AML-193 (cell line): ENCODE measurements around the gene OSBPL3.

ENCODE experiments used
- DNase-seq, 2 experiments: peaks; one replicate each; lab custom pipeline; 2025; lab: John Stamatoyannopoulos, UW

OSBPL3 gene

GRCh38 chr7:24951441-24951980 lies 28.5 kb downstream of the OSBPL3 start:
- DNase-seq, result no peak

DNA sequence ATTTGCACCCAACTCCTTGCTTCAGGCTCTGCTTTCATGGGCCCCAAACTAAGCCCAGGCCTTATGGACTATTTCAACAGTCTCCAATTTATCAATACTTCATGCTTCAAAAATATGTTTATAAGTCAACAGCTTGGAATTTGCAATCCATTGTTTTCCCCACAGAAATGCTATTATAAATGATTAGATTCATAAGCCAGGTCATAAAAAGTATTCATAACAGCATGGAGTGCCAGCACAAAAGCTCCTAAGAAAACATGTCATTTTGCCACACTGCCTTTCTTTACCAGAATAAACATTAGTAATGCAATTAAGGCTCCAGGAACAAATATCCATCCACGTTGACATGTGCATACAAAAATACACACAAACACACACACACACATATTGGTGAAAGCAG lies 30.1 kb downstream of the OSBPL3 start:
- no peak for DNase-seq

DNA sequence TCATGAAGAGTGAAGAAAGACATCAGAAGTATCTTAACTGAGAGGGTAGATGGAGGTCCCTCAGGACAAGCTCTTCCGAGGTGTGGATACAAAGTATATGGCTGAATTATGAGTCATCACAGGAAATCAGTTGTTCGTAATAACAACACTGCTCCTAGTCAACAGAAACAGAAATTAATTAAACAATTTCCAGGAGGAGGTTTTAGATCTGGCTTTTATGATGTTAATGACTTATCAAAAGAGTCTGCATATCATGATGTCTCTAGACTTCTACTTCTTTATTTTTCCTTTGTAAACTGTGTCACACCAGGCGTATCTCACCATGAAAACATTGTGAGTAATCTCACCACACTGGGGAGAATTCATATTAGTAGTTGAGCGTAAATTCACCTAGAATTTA lies 31.2 kb downstream of the OSBPL3 start:
- no peak for DNase-seq

- no peak for DNase-seq
These were observed 33.5 kb downstream of the OSBPL3 start for GRCh38 chr7:24946467-24946866.

DNA sequence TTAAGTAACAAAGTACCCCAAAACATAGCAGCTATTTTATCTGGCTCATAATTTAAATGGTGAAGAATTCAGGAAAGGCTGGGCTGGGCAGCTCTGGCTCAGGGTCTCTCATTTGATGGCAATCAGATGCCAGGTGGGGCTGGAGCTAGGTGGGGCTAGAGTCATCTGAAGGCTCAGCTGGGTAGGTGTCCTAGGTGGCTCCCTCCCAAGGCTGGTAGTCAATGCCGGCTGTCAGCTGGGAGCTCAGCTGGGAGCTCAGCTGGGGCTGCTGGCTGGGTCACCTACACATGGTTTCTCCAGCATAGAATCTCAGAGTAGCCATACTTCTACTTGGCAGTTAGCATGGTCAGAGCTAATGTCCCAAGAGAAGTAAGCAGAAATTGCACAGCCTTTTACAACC lies 34.1 kb downstream of the OSBPL3 start:
- DNase-seq, result no peak

GRCh38 chr7:24943096-24943948 lies 36.7 kb downstream of the OSBPL3 start:
- DNase-seq, result no peak

GRCh38 chr7:24942226-24942625 lies 37.8 kb downstream of the OSBPL3 start:
- no peak for DNase-seq

DNA sequence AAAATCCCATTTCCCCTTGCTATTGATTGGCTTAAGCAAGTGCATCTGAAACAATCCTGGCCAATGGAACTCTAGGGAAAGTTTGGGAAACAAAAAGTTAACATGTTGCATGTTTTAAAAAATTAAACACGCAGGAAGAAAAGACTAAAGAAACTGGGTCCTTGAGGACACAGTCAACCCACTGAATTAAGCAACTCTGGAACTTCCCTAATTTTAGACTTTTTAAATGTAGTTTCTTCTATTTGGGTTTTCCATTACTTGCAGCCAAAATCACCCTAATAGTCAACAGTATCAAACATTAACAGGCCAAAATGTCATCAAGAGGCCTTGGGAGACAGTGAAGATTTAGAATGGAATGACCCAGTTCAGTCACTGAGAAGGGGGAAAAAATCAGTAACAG lies 40.6 kb downstream of the OSBPL3 start:
- DNase-seq, result peak; percentile 55 to 60

- DNase-seq, result no peak
These were observed 43.7 kb downstream of the OSBPL3 start for GRCh38 chr7:24936121-24936824.

DNA sequence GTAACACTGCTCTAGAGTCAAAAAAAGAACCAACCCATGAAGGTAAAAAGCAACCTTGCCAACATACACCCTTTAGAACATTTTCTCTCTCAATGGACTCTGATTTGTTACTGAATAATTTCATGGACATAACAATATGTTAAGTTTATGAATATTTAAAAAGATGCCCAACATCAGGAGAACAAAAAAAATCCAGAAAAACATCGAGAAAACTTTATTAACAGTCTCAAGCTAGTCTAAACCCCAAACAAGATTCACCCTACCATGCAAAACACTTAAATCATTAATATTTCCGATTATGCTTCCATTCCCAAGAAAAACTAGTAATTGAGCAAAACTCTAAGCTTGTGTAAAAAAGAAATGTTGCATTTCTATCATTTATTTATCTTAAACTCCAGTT lies 46.7 kb downstream of the OSBPL3 start:
- DNase-seq, result no peak

DNA sequence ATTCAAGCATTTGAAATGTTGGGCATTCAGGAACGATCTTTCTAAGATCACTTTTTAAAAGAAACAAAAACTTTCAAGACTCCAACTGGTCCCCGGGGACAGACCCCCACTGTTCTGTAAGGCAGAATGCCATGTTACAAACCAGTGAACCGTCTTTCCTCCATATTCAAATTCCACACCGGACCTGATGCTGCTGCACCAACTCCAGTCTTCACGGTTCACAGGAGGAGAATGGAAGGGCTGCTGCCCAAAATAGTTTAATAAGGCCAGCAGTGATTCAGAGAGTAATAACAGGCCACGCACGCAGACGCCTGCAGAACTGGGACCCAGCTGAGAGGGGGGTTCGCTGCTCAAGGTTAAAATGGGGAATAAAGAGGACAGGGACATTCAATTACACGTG lies 47.2 kb downstream of the OSBPL3 start:
- DNase-seq, result no peak

- DNase-seq, result no peak
These were observed 47.6 kb downstream of the OSBPL3 start for GRCh38 chr7:24932389-24932788.

- DNase-seq, result no peak
These were observed 48.1 kb downstream of the OSBPL3 start for GRCh38 chr7:24931844-24932243.

DNA sequence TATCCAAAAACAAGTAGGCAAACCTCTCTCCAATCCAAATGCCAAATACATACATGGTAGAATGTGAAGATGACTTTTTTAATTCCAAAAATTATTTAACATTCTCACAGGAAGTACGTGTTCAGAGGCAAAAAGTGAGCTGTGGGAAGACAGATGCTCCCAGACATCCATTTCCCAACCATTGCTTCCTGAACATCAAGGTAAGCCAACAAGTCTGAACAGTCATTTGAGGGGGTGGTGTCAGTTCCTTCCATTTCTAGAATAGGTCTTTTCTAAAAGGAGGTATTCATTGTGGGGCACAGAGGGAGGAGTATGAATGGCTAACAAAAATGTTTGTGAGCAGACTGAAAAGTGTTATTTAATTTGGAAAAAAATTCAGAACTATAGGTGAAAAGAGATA lies 49.1 kb downstream of the OSBPL3 start:
- DNase-seq, result no peak

- no peak for DNase-seq
These were observed 53.1 kb downstream of the OSBPL3 start for GRCh38 chr7:24926623-24927524.

DNA sequence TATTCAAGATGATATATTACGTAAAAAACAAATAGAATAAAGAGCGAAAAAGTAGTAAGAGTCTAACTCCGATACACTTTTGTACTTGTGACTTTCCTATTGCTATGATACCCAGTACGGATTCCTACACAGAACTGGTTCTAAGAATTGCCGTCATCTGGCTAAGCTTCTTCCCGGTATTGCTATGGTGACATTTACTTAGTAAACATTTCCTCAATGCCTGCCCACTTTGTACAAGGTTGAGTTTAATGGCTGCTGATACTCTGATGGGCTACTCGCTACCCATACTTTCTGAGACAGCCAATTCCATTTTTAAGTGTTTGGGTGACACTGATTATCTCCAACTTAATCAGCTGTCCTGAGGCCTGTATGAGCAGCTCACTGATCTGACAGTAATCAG lies 55.6 kb downstream of the OSBPL3 start:
- DNase-seq, result no peak

- DNase-seq, result no peak
These were observed 56.7 kb downstream of the OSBPL3 start for GRCh38 chr7:24923172-24923865.

DNA sequence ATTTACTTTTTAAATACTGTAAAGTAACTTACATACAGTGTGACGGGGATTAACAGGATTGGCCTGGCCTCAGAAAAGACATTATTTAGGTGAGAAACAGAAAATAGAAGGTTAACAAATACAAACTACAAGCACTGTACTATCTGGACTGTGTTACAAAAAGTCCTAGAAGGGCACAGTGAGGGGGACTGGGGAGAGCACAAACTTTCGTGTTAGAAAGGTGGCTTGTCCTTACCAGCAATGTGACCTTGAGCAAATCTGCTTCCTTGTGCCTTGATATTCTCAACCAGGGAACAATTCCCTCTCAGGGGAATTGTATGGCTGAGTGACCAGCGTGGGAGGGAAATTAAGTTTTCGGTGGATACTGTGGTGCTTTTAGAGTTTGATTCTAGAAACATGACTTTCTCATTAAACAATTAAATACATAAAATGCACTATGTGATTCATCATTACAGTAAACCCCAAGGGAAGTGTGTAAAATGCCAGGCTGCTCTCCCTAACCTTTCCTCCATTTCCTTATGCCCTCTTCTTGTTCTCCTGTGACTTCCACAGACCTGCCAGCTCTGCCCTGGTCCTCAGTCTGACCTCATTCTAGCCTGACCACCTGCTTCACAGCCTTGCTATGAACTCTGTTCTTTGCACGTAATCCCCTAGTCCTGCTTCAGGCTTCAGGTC lies 57.7 kb downstream of the OSBPL3 start:
- DNase-seq, result no peak

DNA sequence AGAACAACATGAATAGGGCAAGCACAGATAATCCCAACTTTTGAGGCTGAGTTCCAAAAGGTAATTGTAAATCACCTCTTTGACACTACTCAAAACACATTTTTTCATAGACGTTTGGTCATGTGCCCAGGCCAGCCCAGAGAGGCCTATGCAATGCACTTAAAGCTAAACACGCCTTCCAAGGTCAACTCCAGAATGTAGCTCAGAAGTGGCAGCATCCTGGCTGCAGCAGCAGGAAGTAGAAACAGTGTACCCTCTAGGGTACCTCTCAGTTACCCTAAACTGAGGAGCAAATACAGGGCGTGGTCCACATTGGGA lies 58.7 kb downstream of the OSBPL3 start:
- DNase-seq, result no peak

DNA sequence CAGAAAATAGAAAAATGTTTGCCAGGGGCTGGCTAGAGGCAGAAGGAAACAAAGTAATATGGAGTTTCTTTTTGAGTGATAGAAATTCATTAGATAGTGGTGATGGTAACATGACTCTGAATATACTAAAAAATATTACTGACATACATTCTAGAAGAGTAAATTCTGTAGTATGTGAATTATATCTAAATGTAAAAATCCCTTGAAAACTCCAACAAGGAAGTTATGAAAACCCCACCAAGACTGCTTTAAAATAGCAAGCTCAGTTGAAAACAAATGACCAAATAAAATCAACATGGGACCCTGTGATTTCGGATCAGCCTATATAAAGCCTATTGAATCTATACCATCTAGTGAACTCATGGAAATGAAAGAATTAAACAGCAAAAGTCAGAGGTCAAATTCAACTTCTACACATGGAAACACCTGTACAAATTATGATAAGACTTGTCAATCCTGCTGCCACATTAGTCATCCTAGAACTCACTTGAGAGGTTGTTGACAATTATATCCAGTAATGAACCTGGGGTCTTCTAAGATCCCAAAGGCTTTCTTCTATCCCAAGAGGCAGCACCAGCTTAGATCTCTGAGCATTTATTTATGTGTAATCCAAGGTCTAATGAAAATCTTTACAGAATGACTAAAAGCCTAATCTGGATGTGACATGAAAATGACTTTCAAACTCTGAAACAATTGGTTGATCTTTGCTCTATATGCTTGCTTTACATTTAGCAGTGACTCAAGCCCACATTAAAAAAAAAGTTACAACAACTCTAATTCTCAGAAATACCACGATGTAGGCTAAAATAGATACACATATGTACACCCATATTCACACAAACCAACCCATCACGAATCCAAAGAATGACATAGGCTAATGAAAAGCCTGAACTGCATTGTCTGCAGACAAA lies 59.3 kb downstream of the OSBPL3 start:
- DNase-seq, result no peak
